Hepatocyte (in vitro differentiated cells): ENCODE data around the gene RAP2B.

Source experiments
- CTCF ChIP-seq: fragments of 200-600 bp; sonication (generic); IDR thresholded peaks from 2 replicates; pipeline ENCODE4 v1.5.1; 2016; ENCODE audit warnings: antibody characterized with exemption, mild to moderate bottlenecking; ENCODE audit not compliant: poor library complexity
- EZH2 ChIP-seq: fragments of 200-600 bp; sonication (generic); IDR thresholded peaks from 2 replicates; pipeline ENCODE4 v1.6.1; 2016; ENCODE audit warnings: antibody characterized with exemption, mild to moderate bottlenecking, borderline replicate concordance

DNA sequence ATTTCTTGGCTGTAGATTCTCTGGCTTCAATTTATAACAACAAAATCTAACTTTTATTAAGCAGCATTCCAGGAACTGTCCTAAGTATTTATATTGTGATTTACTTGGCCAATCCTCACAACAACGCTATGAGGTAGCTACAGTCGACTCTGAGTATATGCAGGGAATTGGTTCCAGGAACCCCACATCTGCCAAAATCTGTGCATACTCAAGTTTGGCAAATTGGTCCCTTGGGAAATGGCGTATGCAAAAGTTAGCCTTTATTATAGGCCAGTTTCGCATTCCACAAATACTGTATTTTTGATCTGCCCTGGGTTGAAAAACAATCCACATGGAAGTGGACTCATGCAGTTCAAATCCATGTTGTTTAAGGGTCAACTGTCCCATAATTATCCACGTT, 53.9 kb downstream of the RAP2B start:
- TF ChIP-seq CTCF (no peak), EZH2 (no peak)
